ENCODE measurements around the gene HNRNPUL1.

The HNRNPUL1 gene

GRCh38 chr19:41327576-41328156 is 63.5 kb downstream of the HNRNPUL1 start:
- H3K4me3 ChIP-seq (ENCODE audit: low read depth, low read length) = peak overlapping the region; percentile 47
- TF ChIP-seq, protein P1, sequence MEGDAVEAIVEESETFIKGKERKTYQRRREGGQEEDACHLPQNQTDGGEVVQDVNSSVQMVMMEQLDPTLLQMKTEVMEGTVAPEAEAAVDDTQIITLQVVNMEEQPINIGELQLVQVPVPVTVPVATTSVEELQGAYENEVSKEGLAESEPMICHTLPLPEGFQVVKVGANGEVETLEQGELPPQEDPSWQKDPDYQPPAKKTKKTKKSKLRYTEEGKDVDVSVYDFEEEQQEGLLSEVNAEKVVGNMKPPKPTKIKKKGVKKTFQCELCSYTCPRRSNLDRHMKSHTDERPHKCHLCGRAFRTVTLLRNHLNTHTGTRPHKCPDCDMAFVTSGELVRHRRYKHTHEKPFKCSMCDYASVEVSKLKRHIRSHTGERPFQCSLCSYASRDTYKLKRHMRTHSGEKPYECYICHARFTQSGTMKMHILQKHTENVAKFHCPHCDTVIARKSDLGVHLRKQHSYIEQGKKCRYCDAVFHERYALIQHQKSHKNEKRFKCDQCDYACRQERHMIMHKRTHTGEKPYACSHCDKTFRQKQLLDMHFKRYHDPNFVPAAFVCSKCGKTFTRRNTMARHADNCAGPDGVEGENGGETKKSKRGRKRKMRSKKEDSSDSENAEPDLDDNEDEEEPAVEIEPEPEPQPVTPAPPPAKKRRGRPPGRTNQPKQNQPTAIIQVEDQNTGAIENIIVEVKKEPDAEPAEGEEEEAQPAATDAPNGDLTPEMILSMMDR (IDR thresholded peaks at IDR 0.05; ENCODE audit: borderline replicate concordance, insufficient read depth, low read depth, low read length) = no peak

DNA sequence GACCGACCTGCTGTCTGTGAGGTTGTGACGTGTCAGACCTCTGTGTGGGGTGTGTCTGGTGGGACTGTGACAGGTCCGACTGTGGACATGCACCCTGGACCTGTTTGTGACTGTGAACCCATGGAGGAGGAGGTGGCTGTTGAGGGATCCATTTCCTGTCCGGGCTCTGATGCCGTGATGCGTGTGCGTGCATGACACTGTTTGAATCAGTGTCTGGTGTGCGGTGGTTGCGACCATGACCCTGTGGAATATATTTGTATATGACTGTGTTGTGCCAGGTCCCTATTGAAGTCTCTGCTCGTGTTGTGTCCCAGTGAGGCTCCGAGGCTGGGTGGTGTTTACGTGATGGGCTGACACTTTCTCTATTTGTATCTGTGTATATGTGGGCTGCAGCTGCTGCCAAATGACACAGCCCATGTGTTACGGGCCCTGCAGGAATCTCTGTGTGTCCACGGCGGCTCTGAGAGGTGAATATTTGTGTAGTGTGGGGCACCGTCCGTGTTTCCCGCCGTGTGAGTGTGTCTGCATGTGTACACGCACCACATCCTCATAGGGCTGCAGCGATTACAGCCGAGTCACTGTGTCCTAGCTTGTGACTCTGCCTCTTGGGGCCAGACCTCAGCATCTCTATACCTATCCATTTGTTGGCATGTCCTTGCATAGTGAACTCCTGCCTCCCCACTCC is 64.1 kb downstream of the HNRNPUL1 start:
- H3K4me3 ChIP-seq (ENCODE audit: low read depth, low read length) = peak overlapping the region; percentile 47
- TF ChIP-seq, protein P1 (IDR thresholded peaks at IDR 0.05; ENCODE audit: borderline replicate concordance, insufficient read depth, low read depth, low read length) = no peak

- TF ChIP-seq, protein P1 (IDR thresholded peaks at IDR 0.05; ENCODE audit: borderline replicate concordance, insufficient read depth, low read depth, low read length) = no peak
- no peak overlapping the region for H3K4me3 ChIP-seq (ENCODE audit: low read depth, low read length)
Observed at GRCh38 chr19:41328842-41329225, 64.7 kb downstream of the HNRNPUL1 start.

DNA sequence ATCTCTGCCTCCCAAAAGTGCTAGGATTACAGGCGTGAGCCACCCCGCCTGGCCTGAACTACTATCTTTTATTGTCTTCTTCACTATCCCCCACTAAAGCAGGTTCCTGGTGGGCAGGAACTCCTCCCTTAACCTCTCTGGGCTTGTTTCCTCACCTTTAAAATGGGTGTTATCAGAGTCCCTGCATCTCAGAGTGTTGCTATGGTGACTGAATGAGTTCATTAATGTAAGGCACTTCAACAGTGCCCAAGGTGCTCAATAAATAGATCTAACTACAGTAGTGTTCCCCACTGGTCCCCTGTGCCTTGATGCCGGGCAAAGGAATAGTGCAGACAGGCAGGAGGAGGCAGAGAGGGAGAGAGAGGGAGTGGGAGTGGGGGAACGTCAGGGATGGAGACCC is 66.3 kb downstream of the HNRNPUL1 start:
- no peak overlapping the region for H3K4me3 ChIP-seq (ENCODE audit: low read depth, low read length)
- TF ChIP-seq, protein P1 (IDR thresholded peaks at IDR 0.05; ENCODE audit: borderline replicate concordance, insufficient read depth, low read depth, low read length) = no peak

DNA sequence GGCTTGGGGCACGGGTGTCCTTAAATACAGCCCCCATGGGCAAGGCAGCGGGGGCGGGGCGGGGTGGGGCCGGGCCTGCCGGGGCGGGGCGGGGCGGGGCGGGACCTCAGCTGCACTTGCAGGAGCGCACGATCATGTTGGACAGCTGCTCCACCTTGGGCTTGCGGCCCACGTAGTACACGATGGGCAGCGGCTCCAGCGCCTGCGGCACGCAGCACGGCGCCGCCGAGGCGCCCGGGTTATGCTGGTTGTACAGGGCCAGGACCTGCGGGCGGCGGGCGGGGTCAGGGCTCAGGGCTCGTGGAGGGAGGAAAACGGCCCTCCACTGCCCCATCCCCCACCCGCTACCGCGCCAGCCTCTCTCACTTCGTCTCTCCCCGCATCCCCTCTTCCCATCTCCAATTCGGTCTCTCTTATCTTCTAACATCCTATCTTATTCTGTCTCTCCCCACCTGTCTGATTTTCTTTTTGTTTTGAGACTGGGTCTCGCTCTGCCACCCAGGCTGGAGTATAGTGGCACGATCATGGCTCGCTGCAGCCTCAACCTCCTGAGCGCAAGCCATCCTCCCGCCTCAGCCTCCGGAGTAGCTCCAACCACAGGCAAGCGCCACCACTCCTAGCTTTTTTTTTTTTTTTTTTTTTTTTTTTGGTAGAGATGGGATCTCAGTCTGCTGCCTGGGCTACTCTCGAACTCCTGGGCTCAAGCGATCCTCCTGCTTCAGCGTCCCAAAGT is 66.9 kb downstream of the HNRNPUL1 start:
- TF ChIP-seq, protein P1 (IDR thresholded peaks at IDR 0.05; ENCODE audit: borderline replicate concordance, insufficient read depth, low read depth, low read length) = no peak
- H3K4me3 ChIP-seq (ENCODE audit: low read depth, low read length) = no peak overlapping the region

GRCh38 chr19:41332000-41332399 is 67.8 kb downstream of the HNRNPUL1 start:
- TF ChIP-seq, protein P1 (IDR thresholded peaks at IDR 0.05; ENCODE audit: borderline replicate concordance, insufficient read depth, low read depth, low read length) = no peak
- H3K4me3 ChIP-seq (ENCODE audit: low read depth, low read length) = no peak overlapping the region

Measured in GM12875 (cell line).